A172 (cell line): ENCODE measurements around the gene BLOC1S4. TPM values are rescaled to one million over a fixed set of nuclear protein-coding genes. Genes with fewer than 3 reads are reported as not detected.
"Not testable (repeated sequence)": the region's sequence is repeated elsewhere in the genome, so short reads cannot be mapped to it uniquely, and the experiment has no call there.

Experiments
- DNase-seq: peaks from one replicate; pipeline ENCODE4 v3.0.0-alpha.2; 2015; ENCODE audit warnings: low spot score
- total RNA-seq: library from RNA; depleted of rRNA; stranded (reverse); fragments of >200 nt; shearing (Covaris generic); gene quantifications from 2 replicates; pipeline ENCODE4 v1.2.3, GENCODE V29; 2014

Gene BLOC1S4
- total RNA-seq, 1 experiment from 2014 or later = 16.8 TPM

- no peak for DNase-seq
Observed at GRCh38 chr4:6739920-6740319, 23.9 kb downstream of the BLOC1S4 start.

- no peak for DNase-seq
Observed at GRCh38 chr4:6740347-6740746, 24.4 kb downstream of the BLOC1S4 start.

- DNase-seq = no peak
Observed at GRCh38 chr4:6742507-6742906, 26.5 kb downstream of the BLOC1S4 start.

- DNase-seq = no peak
Observed at GRCh38 chr4:6742989-6743388, 27.0 kb downstream of the BLOC1S4 start.

GRCh38 chr4:6746721-6747293 is 30.8 kb downstream of the BLOC1S4 start:
- DNase-seq = no peak

- DNase-seq = peak; percentile 47
Observed at GRCh38 chr4:6747294-6748051, 31.5 kb downstream of the BLOC1S4 start.

- no peak for DNase-seq
Observed at GRCh38 chr4:6748286-6748685, 32.3 kb downstream of the BLOC1S4 start.

- DNase-seq = peak; percentile 88
Observed at GRCh38 chr4:6749340-6750171, 33.6 kb downstream of the BLOC1S4 start.

GRCh38 chr4:6750286-6751221 is 34.6 kb downstream of the BLOC1S4 start:
- DNase-seq = no peak

- DNase-seq = no peak
Observed at GRCh38 chr4:6751611-6752485, 35.9 kb downstream of the BLOC1S4 start.

- no peak for DNase-seq
Observed at GRCh38 chr4:6752486-6752829, 36.5 kb downstream of the BLOC1S4 start.

- DNase-seq = no peak
Observed at GRCh38 chr4:6753103-6753560, 37.2 kb downstream of the BLOC1S4 start.

GRCh38 chr4:6753891-6754290 is 37.9 kb downstream of the BLOC1S4 start:
- DNase-seq = no peak

- DNase-seq = no peak
Observed at GRCh38 chr4:6754481-6755087, 38.6 kb downstream of the BLOC1S4 start.

GRCh38 chr4:6755088-6755753 is 39.2 kb downstream of the BLOC1S4 start:
- DNase-seq = no peak

- DNase-seq = not testable (repeated sequence)
Observed at GRCh38 chr4:6756345-6756744, 40.4 kb downstream of the BLOC1S4 start.

- DNase-seq = no peak
Observed at GRCh38 chr4:6758728-6759127, 42.8 kb downstream of the BLOC1S4 start.

- no peak for DNase-seq
Observed at GRCh38 chr4:6760865-6761264, 44.9 kb downstream of the BLOC1S4 start.
